ENCODE measurements around the gene KAT2A.
"Not testable (repeated sequence)": the region's sequence is repeated elsewhere in the genome, so short reads cannot be mapped to it uniquely, and the experiment has no call there.

Gene KAT2A

DNA sequence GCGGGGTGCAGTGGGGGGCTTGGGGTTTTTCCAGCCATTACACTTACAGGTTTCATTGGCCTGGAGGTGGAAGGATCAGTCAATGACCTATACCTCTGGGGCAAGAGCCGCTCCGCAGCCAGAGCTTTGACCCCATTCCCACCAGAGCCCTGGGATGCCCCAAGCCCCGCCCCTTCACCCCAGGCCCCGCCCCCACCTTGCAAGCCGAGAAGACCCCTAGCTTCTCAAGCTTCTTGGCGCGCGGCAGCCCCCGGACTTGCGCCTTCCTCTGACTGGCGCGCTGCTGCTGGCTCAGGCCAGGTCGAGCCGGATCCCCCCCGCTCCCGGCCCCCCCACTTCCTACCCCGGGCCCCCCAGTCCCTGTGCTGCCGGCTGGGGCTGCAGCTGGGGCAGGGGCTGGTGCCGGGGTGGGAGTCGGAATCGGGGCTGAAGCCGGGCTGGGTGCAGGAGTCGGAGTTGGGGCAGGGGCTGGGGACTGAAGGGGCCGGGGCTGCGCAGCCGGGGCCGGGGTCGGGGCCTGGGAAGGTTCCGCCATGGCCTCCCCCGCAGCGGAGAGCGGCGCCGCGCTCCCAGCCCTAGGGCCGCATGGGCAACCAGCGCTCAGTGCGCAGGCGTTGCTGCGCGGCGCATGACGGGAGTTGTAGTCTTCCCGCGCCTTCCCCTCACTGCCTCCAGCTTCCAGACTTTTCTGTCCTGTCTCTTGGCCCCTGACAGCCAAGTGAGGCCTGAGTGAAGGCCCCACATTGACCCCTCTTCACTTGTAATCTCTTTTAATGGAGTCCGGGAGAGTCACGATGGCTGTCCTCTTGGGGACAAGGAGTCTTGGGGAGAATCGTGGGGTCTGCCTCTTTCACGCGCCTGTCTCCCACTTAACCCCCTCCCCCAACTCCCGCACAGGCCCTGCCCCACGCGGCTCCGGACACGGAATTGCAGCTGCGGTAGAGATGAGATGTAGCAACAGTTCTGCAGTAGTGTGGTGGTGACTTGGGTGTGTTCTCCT is at the start of gene KAT2A:
TSS of gene KAT2A (minus strand) at position 598 of the 1,000 bp plus-strand sequence. CDS start at position 535, 63 bp downstream.
- DNase-seq: peak; percentile 76 to 78

DNA sequence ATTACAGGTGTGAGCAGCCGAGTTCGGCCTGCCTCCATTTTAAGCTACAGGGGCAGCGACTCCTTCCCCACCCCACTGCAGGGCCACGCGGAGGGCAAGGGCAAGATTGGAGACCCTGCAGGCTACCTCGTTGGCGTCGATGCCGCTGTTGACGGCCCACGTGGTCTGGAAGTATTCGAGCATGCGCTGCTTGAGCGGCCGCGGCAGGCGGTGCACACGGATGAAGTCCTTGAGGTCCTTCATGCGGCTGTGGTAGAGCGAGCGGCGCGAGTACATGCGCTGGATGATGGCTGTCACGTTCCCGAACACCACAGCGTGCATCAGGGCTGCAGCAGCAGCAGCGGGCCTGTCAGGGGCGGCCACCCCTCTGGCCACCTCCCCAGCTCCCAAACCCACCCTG is 48.2 kb upstream of the KAT2A start:
- DNase-seq: no peak

DNA sequence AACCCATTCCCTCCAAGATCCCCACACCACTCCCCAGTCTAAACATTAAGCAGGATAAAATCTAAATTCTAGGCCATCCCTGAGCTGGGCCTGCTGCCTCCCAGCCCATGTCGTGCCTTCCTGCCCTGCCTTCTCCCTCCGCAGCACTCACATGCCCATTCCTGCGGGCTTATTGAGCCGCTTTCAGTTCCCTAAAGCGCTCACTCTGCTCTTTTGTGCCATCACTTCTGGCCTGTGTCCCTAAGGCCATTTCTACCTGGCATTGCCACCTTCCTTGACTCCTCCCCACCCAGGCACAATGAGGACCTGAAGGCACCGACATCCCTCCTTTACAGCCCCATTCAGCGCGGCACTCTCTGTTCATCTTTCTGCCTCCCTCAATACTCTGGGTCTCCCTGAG is 46.6 kb upstream of the KAT2A start:
- DNase-seq: no peak

DNA sequence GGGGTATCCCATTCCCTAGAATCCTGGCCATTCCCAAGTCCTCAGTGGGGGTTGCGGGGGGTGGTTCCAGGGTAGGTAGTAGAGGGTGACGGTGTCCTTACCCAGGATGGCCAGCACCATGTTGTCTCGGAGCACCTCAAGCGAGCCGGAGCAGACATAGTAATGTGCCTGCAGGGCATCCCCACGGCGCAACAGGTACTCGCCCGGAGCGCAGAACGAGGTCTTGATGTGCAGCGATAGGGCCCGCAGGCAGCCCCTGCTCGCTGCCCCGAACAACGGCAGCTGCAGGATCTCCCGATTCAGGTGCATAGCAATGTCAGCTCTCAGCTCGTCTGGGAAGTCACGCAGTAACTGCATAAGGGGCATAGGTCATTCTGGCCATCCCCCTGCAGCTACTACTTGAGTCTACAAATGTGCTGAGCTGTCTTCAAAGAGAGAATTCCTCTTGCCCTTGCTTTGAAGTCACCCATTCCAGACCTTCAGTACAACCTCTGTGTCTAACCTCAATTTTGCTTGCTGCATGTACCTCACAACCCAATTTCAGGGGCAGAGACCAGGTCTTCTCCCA is 45.1 kb upstream of the KAT2A start:
- DNase-seq: no peak

DNA sequence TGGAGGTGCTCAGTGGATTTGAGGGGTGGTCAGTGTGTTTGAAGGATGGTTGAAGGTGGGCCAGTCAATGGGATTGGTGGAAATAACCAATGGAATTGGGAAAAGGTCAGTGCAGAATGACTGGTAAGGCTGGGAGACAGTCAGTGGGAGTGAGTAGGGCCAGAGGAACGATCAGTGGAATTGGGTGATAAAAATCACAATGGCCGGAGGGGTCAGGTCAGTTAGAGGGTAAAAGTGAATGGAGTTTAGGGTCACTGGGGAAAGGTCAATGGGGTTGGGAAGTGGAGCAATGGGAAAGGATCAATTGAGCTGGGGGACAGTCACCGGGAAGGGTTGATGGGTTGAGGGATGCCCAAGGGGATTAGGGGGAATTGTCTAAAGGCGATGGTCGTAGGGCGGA is 44.6 kb upstream of the KAT2A start:
- no peak for DNase-seq

DNA sequence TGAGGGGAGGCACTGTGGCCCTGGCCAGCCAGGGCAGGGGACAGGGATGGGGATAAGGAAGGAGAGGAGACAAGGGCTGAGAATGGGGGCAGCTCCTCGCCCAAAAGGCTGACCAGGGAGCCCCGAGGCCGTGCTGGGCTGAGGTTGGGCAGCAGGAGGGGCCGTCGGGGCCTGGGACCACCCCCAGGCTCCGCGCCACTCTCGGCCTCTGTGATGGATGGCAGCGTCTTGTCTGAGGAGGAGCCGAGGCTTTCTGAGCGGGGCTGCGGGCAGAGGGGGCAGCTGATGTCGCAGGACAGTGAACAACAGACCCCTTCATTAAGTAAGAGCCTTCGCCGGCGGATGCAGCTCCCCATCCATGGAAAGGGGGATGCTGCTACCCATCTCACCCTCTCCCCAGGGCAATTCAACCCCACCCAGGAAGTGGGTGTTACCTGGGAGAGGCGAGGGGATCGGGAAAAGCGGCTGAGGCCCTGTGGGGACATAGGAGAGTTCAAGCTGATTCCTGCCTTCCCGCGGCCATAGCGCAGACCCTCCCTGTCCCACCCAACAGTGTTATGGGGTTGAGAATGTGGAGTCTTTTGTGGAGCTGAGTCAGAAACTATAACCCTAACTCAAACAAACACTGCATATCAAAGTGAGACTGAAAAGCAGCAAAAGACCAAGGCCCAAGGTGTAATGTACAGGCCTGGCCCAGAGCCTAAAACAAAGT is 42.7 kb upstream of the KAT2A start:
- DNase-seq: no peak

DNA sequence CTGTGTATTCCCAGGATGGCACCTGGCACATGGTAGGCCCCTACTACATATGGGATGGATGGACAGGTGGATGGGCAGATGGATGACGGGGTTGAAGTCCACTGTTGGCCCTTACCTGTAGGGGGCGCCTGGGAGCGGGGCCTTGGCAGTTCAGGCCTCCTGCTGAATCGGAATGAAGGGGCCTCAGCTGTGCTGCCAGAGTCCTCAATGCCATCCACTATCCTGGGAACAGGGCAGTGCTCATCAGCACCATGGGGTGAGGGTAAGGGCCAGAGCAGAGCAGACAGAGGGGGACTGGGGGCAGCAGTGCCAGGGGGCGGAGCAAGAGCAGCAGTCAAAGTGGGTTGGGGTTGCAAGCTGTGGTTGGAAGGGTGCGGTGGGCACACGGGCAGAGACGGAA is 41.9 kb upstream of the KAT2A start:
- DNase-seq: peak in 1 of 2 donors; percentile 30

DNA sequence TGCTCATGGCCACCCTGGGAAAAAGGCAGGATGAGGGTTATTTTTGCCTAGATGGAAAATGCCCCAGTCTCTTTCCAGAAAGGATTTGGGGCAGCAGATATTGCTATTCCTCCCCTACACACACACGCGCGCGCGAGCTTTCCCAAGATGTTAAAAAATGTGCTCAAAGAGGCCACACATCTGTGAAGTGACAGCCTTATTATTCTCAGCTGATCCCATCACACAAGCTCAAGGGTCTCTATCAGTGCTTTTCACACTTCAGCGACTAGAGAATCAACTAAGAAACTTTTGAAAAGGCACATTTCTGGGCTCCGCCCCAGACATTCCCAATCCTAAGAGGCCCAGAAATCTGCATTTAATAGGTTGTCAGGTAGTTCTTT is 39.4 kb upstream of the KAT2A start:
- DNase-seq: no peak

DNA sequence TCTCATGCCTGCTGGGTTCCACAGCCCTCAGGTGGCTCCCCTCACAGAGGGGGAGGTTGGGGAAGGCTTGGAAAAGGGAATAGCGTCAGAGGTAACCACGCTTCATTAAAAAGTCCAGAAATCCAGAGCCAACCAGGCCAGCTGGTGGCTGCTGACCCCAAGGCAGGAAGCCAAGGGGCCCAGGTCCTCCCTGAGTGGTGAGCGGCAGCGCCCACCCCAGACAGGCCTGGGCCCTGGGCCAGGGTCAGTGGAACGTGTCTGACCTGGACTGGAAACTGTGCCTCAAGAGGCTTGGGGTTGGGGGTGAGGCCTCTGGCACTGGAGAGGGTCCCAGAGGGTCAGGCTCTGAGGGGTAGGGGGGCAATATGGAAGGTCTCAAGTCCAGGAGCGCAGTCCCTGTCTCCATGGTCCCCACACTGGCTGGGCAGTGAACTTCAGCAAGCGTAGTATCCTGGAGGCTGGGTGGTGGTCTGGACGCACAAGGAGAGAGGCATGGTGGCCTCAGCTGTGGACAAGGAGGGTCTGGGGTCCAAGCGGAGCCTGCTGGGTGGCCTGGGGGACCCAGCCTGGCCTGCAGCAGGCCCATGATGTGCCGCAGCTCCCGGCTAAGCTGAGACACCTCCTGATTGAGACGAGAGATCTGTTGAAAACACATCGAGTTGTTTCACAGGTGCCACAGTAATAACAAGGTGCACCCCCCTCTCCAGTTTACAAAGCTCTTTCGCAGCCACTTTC is 38.8 kb upstream of the KAT2A start:
- DNase-seq: no peak

GRCh38 chr17:42155614-42156045 is 34.5 kb upstream of the KAT2A start:
- DNase-seq: no peak

GRCh38 chr17:42153919-42154742 is 33.0 kb upstream of the KAT2A start:
- no peak for DNase-seq

DNA sequence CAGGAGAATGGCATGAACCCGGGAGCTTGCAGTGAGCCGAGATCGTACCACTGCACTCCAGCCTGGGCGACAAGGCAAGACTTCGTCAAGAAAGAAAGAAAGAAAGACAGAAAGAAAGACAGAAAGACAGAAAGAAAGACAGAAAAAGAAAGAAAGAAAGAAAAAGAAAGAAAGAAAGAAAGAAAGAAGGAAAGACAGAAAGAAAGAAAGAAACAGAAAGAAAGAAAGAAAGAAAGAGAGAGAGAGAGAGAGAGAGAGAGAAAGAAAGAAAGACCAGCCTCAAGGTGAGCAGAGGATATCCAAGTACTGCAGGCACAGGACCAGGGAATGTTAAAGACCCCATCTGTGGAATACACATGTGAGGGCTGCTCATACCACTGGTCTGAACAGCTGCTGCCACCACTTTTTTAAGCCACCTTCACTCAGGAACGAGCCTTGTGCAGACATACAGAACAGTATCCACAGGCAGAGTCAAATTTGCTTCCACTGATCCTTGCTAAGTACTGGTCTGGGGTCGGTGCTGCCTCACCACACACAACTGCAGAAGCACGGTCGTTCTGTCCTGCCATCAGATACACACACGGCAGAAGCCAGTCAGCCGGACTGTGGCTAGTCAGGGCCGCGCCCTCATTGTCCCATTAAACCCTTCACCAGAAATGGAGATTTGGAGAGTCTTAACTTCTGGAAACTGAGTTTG is 25.9 kb upstream of the KAT2A start:
- DNase-seq: no peak

- DNase-seq: not testable (repeated sequence)
These were observed 22.0 kb upstream of the KAT2A start for GRCh38 chr17:42143138-42143537.

DNA sequence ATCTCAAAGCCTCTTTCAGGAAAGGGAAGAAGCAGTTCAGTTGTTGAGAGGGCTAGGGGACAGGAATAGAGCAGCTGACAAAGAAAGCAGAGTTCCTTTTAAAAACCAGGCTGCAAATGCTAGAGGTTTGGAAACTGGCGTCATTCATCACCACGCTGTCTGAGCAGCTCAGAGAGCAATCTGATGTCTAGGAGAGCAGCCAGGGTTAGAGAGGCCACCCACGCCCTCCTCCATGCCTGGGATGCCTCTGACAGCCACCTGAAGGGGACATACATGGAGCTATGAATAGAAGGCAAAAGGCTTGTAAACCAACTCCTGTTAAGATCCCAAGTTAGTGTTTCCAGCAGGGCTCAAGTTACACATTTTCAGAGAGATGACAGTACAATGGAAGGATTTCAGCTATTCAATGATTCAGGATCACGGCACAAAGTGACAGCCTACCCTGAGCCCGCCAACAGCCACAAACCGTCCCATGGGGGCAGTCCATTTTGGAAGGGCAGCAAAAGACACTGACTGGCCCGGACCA is 21.3 kb upstream of the KAT2A start:
- DNase-seq: no peak

DNA sequence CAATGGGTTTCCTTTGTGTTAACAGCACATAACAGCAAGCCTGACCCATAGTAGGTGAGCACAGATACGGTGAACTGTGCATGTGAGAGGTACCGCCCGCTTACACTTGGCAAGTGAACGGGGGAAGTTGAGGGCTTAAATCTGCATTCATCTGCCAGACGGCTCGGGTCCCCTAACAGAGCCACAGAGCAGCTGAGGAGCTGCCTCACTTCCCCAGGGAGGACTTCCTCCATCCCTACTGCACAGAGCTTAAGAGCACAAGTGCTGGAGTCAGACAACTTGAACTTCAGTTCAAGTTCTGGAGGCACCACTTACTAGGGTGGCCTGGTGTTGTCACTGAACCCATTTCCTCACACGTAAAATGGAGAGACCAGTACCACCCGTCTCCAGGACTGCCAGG is 20.2 kb upstream of the KAT2A start:
- no peak for DNase-seq

- not testable (repeated sequence) for DNase-seq
These were observed 19.5 kb upstream of the KAT2A start for GRCh38 chr17:42140690-42141089.

GRCh38 chr17:42138749-42139492 is 17.8 kb upstream of the KAT2A start:
- DNase-seq: no peak

DNA sequence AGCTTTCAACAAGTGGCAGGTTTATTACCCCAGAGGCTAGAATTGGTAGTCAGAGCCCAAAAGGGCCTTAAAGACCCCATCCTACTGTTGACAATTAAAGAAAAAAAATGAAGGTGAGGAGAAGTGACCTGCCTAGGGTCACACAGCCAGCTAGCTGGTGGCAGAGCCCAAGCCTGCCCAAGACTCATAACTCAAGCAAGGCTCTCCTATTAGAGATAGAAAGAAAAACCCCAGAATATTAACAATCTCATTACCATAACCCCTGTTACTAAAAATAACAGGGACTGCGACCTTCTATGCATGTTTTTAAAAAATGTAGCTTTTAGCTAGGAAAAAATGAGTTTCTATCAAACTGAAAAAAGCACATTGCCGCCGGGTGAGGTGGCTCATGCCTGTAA is 15.5 kb upstream of the KAT2A start:
- no peak for DNase-seq

DNA sequence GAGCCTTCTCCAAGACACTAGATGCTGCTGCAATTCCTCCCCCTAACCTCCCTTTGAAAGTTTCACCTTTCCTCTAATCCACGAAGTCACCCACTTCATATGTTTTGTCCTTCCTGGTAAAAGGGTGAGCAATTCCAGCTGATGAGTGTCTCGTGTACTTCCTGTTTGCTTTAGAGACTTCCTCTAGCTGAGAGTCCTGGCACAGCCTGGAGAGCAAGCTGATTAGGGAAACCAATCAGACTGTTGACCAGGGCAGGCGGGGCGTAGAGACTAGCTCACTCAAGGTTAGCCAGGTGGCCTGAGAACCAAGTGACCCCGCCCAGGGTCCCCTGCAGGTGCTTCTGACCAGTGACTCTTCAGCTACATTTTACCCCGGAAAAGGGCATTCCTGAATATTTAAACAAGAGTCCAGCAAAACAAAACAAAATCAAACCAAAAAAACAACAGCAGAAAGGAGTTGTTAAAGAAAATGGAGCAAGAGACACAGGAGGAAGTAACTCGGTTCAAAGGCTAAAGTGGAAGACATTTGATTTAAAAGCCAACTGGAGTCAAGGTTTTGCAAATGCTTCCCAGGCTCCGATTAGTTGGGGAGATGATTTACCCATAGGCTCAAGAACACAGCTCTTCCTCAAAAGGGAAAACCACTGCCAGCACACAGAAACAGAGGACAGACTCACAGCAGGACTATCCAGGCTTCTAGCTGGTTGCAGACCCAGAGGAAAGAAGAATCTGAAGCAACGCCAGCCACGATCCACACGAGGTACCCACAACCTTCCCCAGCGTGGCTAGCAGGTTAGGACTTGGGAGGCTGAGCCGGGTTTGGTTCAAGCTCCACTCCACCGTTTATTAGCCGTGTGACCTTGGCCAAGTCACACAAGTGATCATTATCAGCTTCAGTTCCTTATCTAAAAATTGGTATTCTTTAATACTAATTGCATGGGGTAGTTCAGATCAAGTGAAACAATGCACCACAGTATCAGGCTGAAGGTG is 14.8 kb upstream of the KAT2A start:
- DNase-seq: peak in 1 of 2 donors; percentile 34

Data from CD4-positive, alpha-beta T cell treated with Interleukin-1 beta for 1 hour (primary cell).